ENCODE results near the gene IL31.
"Not testable (repeated sequence)": the region's sequence is repeated elsewhere in the genome, so short reads cannot be mapped to it uniquely, and the experiment has no call there.

Gene IL31

DNA sequence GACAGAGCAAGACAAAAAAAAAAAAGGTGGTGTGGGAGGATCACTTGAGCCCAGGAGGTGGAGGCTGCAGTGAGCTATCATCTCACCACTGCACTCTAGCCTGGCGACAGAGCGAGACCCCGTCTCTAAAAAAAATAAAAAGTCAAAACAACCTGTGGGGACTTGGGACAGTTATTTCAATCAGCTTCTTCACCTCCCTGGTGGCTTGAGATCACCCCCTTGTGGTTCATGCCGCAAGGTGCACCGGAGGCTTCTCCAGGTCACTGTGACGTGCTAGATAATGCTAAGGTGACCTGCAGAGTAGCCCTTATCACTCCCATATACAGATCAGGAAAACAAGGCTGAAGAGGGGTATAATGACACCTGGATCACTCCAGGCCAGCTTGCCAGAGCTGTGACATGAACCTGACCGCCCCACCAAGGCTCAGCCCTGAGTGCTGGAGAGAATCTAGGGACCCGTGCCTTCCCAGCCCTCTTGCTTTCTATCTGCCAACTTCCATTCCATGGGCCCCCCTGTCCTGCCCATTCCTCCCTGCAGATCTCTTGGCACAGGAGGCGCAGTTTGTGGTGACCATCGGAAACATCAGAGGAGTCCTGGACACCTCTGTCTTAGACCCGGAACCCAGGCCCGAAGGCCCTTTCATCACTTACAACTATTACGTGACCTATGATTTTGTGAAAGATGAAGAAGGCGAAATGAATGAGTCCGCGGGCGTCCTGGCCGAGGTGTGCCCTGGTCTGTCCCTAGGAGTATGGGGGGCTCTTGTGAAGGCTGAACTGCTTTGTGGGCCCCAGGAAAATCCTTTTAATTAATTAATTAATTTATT is 17.0 kb upstream of the IL31 start:
- no peak for DNase-seq

GRCh38 chr12:122189626-122190475 is 15.8 kb upstream of the IL31 start:
- DNase-seq: no peak

DNA sequence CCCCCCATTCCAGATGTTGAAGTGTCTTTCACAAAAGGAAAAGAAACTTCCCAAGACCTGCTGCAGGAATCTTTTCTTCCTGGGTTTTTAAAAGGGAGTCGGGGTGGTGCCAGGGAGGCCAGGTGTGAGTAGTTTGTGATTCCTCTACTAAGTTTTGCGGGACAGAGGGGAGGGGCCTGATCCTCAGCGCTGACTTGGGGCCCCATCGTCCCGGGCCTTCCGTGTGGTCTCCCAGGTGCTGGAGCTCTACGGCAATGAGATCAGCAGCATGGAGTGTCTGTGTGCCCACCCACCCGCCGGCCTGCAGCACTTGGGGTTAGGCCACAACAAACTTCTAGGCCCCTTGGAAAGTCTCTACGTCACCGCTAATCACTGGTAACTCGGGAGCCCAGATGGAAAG is 13.4 kb upstream of the IL31 start:
- DNase-seq: no peak

DNA sequence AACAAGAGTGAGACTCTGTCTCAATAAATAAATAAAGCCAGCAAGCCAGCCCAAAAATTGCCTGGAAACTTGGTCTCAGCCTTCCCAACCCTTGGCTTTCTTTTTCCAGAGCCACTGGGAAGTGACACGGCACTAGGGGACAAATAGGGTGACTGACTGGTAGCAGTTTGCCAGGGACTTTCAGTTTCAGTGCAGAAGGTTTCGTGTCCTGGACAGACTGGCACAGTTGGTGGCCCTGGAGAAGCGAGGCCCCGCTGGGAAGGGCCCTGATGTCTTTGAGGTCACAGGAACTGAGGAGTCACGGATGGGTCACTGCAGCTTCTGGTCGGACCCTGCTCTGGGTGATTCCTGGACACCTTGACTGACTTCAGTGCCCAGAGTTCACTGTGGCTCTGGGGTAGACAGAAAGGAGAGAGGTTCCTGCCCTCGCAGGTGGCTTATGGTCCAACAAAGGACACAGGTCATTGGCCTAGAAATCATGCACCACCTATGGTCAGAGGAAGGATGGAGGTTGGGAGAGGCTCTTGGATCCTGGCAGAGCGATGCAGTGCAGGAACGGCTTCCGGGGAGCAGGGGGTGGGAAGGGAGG is 11.6 kb upstream of the IL31 start:
- no peak for DNase-seq

- no peak for DNase-seq
Measured at GRCh38 chr12:122185079-122185478, 11.1 kb upstream of the IL31 start.

DNA sequence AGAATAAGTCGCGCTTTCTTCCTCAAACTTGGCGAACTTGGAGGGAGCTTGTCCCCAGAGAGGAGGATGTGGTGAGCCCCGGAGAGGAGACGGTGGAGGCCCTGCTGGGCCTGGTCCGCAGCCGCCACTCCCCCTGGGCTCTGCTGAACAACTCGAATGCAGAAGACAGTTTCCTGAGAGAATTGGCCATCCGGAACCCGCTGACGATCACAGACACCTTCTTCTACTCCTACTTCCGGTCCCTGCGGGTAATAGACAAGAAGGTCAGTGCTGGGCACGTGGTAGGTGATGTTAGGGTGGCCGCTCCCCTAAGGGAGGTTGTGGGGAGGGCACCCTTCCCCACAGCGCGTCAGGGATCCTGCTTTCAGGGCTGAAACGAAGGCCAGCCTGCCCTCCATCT is 10.5 kb upstream of the IL31 start:
- no peak for DNase-seq

GRCh38 chr12:122183588-122183940 is 9.5 kb upstream of the IL31 start:
- no peak for DNase-seq

- peak; percentile 51 for DNase-seq
Measured at GRCh38 chr12:122182887-122183587, 9.0 kb upstream of the IL31 start, which contains the start of gene LRRC43. LRRC43 (plus strand) TSS chr12:122183123; CDS start chr12:122183145, 22 bp downstream.

DNA sequence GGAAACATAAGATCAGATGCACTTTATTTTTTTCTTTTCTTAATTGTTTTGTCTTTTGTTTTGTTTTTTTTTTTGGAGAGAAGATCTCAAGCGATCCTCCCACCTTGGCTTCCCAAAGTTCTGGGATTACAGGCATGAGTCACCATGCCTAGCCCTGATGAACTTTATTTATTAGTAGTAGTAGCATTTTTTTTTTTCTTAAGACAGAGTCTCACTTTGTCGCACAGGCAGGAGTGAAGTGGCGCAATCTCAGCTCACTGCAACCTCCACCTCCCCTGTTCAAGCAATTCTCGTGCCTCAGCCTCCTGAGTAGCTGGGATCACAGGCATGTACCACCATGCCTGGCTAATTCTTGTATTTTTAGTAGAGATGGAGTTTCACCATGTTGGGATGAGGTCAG is 2.5 kb upstream of the IL31 start:
- not testable (repeated sequence) for DNase-seq

GRCh38 chr12:122172262-122172939 is 1.6 kb downstream of the IL31 start:
- DNase-seq: no peak

GRCh38 chr12:122171399-122171798 is 2.6 kb downstream of the IL31 start:
- no peak for DNase-seq

GRCh38 chr12:122168492-122168891 is 5.5 kb downstream of the IL31 start:
- no peak for DNase-seq

DNA sequence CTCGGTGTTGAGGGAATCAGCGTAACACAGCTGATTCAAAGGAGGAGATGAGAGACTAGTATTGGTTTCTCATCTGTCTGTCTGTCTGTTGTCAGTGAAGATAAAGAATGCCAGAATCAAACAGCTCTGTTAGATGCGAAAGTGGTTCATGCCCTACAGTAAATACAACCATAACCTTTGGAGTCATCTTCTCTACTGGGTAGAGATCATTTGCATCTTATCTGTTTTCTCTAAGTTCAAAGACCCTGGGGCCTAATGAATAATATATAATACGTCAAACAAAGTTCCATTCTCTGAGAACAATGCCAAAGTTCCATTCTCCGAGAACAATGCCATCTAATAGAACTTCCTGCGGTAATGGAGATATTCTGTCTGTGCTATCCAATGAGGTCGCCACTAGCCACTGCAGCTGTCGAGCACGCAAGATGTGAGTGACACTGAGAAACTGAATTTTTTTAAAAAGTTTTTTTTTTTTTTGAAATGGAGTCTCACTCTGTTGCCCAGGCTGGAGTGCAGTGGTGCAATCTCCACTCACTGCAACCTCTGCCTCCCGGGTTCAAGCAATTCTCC is 6.6 kb downstream of the IL31 start:
- DNase-seq: no peak

DNA sequence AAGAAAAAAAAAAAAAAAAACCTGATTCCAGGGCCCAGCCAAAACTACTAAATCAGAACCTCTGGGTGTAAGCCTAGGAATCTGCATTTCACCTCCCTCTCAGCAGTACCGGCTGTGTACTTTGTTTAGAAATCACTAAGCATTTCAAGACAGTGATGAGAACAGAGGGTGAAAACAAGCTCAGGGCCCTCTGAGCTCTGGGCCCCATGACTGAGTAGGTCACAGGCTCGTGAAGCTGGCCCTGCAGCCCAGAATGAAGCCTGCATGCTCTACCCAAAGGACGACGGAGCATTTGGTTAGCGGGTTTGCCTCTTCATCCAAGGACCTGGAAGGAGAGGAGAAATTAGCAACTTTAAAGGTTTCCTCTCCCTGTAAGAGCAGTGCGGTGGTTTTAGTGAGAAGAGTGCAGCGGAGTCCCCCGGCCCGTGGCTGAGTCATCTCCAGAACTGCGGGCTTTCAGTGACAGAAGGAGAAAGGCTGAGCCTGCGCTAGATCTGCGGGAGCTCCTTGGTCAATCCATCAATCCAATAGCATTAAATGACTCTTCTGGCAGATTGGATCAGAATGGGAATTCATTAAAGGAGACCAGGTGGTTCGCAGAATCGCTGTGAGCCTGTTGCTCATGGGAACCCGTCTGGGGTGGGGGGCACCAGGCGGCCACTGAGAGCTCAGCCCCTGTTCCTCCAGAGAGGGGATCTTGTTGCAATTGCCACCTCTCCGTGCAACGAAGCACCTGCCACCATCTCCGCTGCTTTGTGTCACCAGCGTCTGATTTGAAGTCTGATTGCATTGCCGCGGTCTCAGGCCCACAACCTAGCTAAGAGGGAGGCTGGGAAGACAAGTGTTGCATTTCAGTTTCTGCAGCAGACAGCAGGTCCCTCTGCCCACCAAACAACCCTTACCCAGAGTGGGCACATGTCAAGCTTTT is 7.3 kb downstream of the IL31 start:
- no peak for DNase-seq

DNA sequence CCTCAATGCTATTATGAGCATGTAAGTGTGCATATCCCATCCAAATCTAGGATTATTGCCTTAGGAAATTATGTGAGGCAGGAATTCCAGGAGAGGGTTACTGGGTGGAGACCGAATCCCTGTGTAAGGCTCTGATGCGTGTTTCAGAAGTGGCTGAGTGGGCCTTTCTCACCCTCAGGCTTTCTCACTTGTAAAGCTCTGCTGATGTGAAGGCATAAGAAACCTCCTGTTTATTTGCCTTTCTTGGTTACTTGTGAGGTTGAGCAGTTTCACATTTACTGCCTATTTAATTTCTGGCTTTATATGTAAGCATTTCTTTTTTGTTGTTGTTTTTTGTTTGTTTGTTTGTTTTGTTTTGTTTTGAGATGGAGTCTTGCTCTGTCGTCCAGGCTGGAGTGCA is 11.0 kb downstream of the IL31 start:
- no peak for DNase-seq

DNA sequence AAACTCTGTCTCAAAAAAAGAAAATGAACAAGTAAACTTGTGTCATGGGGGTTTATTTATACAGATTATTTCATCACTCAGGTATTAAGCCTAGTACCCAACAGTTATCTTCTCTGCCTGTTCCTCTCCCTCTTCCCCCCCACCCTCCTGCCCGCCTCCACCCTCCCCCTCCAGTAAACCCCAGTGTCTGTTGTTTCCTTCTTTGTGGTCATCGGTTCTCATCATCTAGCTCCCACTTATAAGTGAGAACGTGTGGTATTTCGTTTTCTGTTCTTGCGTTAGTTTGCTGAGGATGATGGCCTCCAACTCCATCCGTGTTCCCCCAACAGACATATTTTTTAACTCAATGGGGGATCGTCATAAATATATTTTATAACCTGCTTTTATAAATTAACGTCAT is 12.3 kb downstream of the IL31 start:
- DNase-seq: no peak

- no peak for DNase-seq
Measured at GRCh38 chr12:122160761-122161160, 13.3 kb downstream of the IL31 start.

- no peak for DNase-seq
Measured at GRCh38 chr12:122159882-122160281, 14.1 kb downstream of the IL31 start.

DNA sequence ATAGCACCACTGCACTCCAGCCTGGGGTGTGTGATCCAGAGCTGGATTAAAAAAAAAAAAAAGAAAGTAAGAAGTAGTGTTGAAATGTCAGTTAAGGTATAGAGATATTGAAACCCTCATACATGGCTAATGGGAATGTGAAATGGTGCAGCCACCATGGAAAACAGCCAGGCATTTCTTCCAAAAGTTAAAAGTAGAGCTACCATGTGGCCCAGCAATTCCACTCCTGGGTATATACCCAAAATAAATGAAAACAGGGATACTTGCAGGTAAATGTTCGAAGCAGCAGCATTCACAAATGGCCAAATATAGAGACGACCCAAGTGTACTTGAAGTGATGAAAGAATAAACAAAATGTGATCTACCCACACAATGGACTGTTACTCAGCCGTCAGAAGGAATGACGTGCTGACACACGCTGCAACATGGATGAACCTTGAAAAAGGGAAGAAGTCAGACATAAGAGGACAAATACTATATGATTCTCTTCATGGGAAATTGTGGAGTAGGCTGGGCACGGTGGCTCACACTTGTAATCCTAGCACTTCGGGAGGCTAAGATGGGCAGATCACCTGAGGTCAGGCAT is 15.2 kb downstream of the IL31 start:
- no peak for DNase-seq

- DNase-seq: no peak
Measured at GRCh38 chr12:122155705-122156104, 18.3 kb downstream of the IL31 start.

- DNase-seq: no peak
Measured at GRCh38 chr12:122152754-122153153, 21.3 kb downstream of the IL31 start.
